Endothelial cell (in vitro differentiated cells): ENCODE data around the gene BTBD16. TPM values are rescaled to one million over a fixed set of nuclear protein-coding genes. Genes with fewer than 3 reads are reported as not detected.

Source experiments
- DNase-seq: peaks from one replicate; pipeline ENCODE4 v3.0.0; 2021; ENCODE audit warnings: low spot score
- H3K27ac Mint-ChIP-seq: one replicate; pipeline ENCODE4 v1.8.0; 2021; ENCODE audit warnings: mixed read lengths, inconsistent platforms; ENCODE audit not compliant: unreplicated experiment
- H3K27me3 Mint-ChIP-seq: one replicate; pipeline ENCODE4 v1.8.0; 2021; ENCODE audit warnings: mild to moderate bottlenecking, moderate library complexity, mixed read lengths, inconsistent platforms; ENCODE audit not compliant: unreplicated experiment
- H3K36me3 Mint-ChIP-seq: one replicate; pipeline ENCODE4 v1.8.0; 2021; ENCODE audit warnings: mild to moderate bottlenecking, low read depth, mixed read lengths, inconsistent platforms; ENCODE audit not compliant: unreplicated experiment
- H3K4me1 Mint-ChIP-seq: one replicate; pipeline ENCODE4 v1.8.0; 2021; ENCODE audit warnings: mild to moderate bottlenecking, mixed read lengths, inconsistent platforms; ENCODE audit not compliant: unreplicated experiment
- H3K4me3 Mint-ChIP-seq: one replicate; pipeline ENCODE4 v1.8.0; 2021; ENCODE audit warnings: mild to moderate bottlenecking, mixed read lengths, inconsistent platforms; ENCODE audit not compliant: unreplicated experiment
- H3K9me3 Mint-ChIP-seq: one replicate; pipeline ENCODE4 v1.8.0; 2021; ENCODE audit warnings: mixed read lengths, inconsistent platforms; ENCODE audit not compliant: unreplicated experiment
- total RNA-seq: library from RNA; stranded (reverse); fragmentation: NEBNext Ultra II Directional; extraction: Animal tissue kit (Norgen Biotek cat#: 25700); gene quantifications from one replicate; pipeline ENCODE4 v1.2.1, GENCODE V29; 2021; ENCODE audit not compliant: unreplicated experiment
- TF ChIP-seq, protein P1 (sequence below): fragments of 200-600 bp; sonication (generic); IDR thresholded peaks from one replicate; pipeline ENCODE4 v1.5.0; 2021; ENCODE audit warnings: antibody characterized with exemption; ENCODE audit not compliant: unreplicated experiment

Gene BTBD16
- total RNA-seq, 1 donor from 2014 or later: 0.23 TPM

DNA sequence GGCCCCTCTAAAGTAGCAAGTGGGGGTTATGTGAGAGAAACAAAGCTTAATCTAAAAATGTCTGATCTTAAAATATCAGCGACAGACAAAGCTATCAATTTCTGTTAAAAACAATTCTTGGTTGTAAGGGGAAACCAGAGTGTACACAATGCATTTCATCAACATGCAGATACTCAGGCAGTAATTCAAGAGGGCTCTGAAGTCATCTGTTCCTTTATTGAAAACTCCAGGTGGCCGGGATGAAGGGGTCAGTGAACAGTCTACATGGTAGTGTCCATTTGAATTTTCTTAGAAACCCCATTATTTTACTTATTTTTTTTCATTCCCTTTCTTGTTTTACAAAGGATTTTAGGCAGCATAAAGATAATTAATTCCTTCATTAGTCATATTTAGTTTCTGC lies 36.7 kb upstream of the BTBD16 start:
- Mint-ChIP-seq H3K9me3 (no peaks in the 10 kb centered on the region), H3K4me1 (no peaks in the 10 kb centered on the region), H3K27ac (no peak overlapping the region), H3K27me3 (peaks cover 3% of the 10 kb centered on the region), H3K36me3 (peaks cover 18% of the 10 kb centered on the region), H3K4me3 (no peak overlapping the region)
- TF ChIP-seq, protein P1, sequence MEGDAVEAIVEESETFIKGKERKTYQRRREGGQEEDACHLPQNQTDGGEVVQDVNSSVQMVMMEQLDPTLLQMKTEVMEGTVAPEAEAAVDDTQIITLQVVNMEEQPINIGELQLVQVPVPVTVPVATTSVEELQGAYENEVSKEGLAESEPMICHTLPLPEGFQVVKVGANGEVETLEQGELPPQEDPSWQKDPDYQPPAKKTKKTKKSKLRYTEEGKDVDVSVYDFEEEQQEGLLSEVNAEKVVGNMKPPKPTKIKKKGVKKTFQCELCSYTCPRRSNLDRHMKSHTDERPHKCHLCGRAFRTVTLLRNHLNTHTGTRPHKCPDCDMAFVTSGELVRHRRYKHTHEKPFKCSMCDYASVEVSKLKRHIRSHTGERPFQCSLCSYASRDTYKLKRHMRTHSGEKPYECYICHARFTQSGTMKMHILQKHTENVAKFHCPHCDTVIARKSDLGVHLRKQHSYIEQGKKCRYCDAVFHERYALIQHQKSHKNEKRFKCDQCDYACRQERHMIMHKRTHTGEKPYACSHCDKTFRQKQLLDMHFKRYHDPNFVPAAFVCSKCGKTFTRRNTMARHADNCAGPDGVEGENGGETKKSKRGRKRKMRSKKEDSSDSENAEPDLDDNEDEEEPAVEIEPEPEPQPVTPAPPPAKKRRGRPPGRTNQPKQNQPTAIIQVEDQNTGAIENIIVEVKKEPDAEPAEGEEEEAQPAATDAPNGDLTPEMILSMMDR: no peak
- no peak for DNase-seq

DNA sequence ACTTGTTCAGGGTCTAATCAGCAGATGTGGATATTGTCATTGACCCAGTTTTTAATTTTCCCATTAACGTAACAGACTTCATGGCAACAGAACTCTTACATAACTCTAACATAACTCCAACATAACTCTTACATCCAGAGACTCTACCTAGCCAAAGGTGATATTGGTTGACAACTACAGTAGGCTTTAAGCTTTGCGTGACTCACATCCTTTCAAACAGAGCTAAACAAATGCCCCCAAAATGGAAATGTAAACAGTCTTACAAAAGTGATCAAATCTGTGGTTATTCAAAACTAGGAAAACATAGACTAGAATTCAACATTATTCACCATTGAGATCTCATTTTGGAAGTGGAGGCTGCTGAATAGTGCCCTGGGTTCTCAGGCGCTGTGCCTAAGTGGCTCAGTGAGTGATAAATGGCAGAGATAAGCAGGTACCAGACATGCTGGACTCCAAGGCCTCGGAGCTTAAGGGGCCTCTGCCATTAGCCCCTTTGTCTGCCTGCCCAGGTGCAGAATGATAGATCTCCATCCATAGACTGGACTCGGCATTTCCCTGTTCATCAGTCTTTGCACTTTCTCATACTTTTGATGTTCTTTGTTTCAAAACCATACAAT lies 34.3 kb upstream of the BTBD16 start:
- Mint-ChIP-seq H3K27me3 (peaks cover 4% of the 10 kb centered on the region), H3K9me3 (no peaks in the 10 kb centered on the region), H3K4me3 (no peak overlapping the region), H3K36me3 (peaks cover 10% of the 10 kb centered on the region), H3K4me1 (no peaks in the 10 kb centered on the region), H3K27ac (no peak overlapping the region)
- TF ChIP-seq, protein P1: no peak
- no peak for DNase-seq

DNA sequence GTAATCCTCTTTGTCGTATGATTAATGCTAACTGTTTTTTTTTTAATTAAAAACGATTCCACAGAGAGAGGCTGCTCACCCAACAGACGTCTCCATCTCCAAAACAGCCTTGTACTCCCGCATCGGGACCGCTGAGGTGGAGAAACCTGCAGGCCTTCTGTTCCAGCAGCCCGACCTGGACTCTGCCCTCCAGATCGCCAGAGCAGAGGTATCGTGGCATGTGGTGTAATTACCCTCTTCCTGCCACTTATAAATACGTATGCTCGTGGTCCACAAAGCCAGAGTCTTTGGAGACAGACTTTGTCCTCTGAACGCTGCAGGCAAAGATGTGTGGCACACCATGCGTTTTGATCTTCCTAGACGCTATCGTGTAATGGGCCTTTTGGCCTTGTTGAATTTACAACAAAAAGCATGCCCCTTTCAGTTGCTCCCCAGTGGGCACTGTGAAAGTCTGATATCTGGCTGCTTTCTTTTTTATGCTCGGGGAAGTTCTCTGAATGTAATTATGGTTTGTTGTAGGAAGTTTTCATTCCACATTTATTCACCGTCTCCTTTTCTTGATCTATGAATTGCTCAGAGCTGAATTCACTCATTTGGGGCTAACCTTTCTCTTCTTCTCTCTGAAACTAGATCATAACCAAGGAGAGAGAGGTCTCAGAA lies 33.6 kb upstream of the BTBD16 start:
- Mint-ChIP-seq H3K4me3 (no peak overlapping the region), H3K36me3 (peaks cover 10% of the 10 kb centered on the region), H3K27ac (no peak overlapping the region), H3K27me3 (peaks cover 4% of the 10 kb centered on the region), H3K4me1 (no peaks in the 10 kb centered on the region), H3K9me3 (no peaks in the 10 kb centered on the region)
- DNase-seq: no peak
- TF ChIP-seq, protein P1: no peak

DNA sequence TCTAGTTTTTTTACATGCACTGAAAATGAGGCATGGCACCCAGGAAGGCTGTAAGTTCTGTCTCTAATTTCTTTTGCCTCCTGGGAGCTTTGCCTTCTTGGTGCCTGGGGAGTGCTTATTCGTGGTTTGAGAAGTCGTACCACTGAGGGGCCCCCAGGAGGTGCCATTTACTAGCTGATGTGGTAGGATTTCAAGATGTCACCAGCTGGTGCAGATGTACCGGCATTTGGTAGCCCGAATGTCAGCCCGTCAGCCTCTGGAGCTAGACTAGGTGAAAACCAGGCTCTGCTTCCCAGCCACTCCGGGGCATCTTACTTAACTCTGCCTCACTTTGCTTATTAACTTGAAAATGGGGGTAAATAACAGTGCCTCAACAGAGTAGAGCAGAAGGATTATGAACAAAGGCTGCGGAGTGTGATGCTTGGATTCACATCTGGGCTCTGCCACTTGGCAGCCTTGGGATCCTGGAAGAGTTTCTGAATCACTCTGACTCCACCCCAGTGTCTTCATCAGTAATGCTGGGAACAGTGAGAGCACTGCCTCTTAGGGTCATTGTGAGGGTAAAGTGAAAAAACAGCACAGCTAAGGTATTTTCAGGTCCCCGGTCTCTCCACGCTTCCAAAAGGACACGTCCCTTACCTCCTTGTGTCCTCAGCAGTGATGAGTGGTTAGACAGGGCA lies 31.4 kb upstream of the BTBD16 start:
- Mint-ChIP-seq H3K36me3 (peaks cover 10% of the 10 kb centered on the region), H3K4me1 (no peaks in the 10 kb centered on the region), H3K9me3 (no peaks in the 10 kb centered on the region), H3K27ac (no peak overlapping the region), H3K27me3 (peaks cover 3% of the 10 kb centered on the region), H3K4me3 (no peak overlapping the region)
- DNase-seq: no peak
- TF ChIP-seq, protein P1: no peak

DNA sequence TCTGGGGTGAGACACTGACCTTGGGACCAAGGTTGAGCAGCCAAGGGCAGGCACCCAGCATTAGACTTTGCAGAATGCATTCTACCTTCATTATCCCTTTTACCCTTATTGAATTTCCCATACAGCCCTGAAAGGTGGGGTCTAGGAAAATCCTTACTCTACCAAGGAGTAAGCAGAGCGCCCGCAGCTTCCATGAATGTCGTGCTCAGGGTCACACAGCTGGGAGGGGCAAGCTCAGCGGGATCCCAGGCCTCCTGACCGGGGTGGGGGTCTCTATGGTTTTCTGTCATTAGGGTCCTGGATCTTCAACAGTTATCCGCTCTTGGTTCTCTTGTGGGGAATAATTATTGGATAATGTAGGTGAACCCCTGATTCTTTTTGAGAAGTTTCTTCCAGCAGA lies 30.7 kb upstream of the BTBD16 start:
- peaks cover 2% of the 10 kb centered on the region for H3K4me1 Mint-ChIP-seq
- peaks cover 3% of the 10 kb centered on the region for H3K27me3 Mint-ChIP-seq
- H3K36me3 Mint-ChIP-seq: peaks cover 10% of the 10 kb centered on the region
- no peak overlapping the region for H3K4me3 Mint-ChIP-seq
- DNase-seq: no peak
- TF ChIP-seq, protein P1: no peak
- no peak overlapping the region for H3K27ac Mint-ChIP-seq
- H3K9me3 Mint-ChIP-seq: no peaks in the 10 kb centered on the region
